ENCODE results near the gene POLR3GL. TPM values are rescaled to one million over a fixed set of nuclear protein-coding genes. Genes with fewer than 3 reads are reported as not detected.

Gene POLR3GL
- total and polyA plus RNA-seq, 10 of the 15 experiments (the other 5 are each of a cell fraction or from before 2014, with no cell fraction given), result 12.8 to 47.0 (median 26.6) TPM

DNA sequence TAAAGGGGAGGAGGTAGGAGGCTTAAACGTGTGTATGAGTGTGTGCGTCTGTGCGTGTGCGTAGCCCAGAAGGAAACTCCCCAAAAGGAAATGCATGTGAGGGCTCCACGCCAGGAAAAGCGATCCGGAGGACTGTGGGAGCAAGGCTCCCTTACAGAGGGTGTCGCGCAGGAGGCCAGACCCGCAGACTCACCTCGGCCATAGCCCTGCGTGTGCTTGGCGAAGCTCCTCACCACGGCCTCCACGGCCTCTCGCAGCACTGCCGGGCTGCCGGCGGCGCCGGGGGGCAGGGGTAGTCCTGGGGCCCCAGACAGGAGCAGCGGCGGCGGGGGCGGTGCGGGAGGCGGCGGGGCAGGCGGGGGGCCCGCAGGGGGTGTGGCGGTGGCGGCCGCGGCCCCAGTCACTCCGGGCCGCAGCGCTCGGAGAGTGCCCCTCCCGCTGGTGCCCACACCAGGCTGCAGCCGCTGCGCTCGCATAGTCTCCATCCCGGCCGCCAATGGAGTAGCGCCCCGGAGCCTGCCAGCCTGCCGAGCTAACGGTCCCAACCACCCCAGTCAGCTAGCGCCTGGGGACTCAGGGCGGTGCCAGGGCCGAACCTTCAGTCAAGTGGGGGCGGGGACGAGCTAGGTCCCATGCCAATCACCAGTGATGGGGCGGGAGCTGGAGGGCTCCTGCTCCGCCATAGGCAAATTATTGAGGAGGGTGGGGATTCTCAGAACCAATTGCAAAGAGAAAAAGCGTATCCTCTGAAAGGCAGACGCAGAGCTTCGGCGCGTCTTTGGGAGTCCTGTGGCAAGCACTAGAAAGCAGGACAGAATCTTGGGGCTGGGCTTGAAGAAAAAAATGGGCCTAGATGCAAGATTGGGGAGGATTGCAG is 6.8 kb upstream of the POLR3GL start, which contains the start of gene LIX1L (continued):
- TF ChIP-seq, protein P1, sequence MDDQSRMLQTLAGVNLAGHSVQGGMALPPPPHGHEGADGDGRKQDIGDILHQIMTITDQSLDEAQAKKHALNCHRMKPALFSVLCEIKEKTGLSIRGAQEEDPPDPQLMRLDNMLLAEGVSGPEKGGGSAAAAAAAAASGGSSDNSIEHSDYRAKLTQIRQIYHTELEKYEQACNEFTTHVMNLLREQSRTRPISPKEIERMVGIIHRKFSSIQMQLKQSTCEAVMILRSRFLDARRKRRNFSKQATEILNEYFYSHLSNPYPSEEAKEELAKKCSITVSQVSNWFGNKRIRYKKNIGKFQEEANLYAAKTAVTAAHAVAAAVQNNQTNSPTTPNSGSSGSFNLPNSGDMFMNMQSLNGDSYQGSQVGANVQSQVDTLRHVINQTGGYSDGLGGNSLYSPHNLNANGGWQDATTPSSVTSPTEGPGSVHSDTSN (IDR thresholded peaks at IDR 0.05; ENCODE audit: insufficient replicate concordance, low read depth, low read length), result peak; percentile 97
- TF ChIP-seq POLR2AphosphoS5 (IDR thresholded peaks at IDR 0.05; ENCODE audit: low read length), result peak; percentile 72
- no peak for TF ChIP-seq ESRRA (IDR thresholded peaks at IDR 0.05; ENCODE audit: low read length)
- no peak for TF ChIP-seq ZSCAN29 (IDR thresholded peaks at IDR 0.05)
- TF ChIP-seq, protein P2, sequence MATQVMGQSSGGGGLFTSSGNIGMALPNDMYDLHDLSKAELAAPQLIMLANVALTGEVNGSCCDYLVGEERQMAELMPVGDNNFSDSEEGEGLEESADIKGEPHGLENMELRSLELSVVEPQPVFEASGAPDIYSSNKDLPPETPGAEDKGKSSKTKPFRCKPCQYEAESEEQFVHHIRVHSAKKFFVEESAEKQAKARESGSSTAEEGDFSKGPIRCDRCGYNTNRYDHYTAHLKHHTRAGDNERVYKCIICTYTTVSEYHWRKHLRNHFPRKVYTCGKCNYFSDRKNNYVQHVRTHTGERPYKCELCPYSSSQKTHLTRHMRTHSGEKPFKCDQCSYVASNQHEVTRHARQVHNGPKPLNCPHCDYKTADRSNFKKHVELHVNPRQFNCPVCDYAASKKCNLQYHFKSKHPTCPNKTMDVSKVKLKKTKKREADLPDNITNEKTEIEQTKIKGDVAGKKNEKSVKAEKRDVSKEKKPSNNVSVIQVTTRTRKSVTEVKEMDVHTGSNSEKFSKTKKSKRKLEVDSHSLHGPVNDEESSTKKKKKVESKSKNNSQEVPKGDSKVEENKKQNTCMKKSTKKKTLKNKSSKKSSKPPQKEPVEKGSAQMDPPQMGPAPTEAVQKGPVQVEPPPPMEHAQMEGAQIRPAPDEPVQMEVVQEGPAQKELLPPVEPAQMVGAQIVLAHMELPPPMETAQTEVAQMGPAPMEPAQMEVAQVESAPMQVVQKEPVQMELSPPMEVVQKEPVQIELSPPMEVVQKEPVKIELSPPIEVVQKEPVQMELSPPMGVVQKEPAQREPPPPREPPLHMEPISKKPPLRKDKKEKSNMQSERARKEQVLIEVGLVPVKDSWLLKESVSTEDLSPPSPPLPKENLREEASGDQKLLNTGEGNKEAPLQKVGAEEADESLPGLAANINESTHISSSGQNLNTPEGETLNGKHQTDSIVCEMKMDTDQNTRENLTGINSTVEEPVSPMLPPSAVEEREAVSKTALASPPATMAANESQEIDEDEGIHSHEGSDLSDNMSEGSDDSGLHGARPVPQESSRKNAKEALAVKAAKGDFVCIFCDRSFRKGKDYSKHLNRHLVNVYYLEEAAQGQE (IDR thresholded peaks at IDR 0.05; ENCODE audit: low read depth, low read length), result no peak
- 0 out of 2 replicates have a peak, but pooled peaks have one; percentile 19 for TF ChIP-seq TCF12 (IDR thresholded peaks at IDR 0.05; ENCODE audit: low read depth, low read length)
- TF ChIP-seq HDGF (IDR thresholded peaks at IDR 0.05), result peak; percentile 78
- no peak for TF ChIP-seq SUZ12 (IDR thresholded peaks at IDR 0.05; ENCODE audit: unreplicated experiment)
- TF ChIP-seq MEF2B (IDR thresholded peaks at IDR 0.05; ENCODE audit: partially characterized antibody, poor library complexity, severe bottlenecking), result peak; percentile 37
- peak; percentile 74; the same call in 1 of the 2 replicates for TF ChIP-seq NFYB (IDR thresholded peaks at IDR 0.05; ENCODE audit: insufficient read depth, low read depth, low read length)
- 0 out of 2 replicates have a peak, but pooled peaks have one; percentile 45 for TF ChIP-seq PML (IDR thresholded peaks at IDR 0.05; ENCODE audit: low read length)

All from GM12878 (cell line).